Keratinocyte (primary cell): ENCODE measurements around the gene EFR3B. TPM values are rescaled to one million over a fixed set of nuclear protein-coding genes. Genes with fewer than 3 reads are reported as not detected.

Experiments used
- DNase-seq: peaks from one replicate; pipeline ENCODE4 v3.0.0-alpha.2; 2011; ENCODE audit warnings: low read depth, missing footprints, low spot score
- FAIRE-seq: peaks from 2 replicates; lab custom pipeline; 2011; peaks lifted over from hg19 to GRCh38; lab: Jason Lieb, UNC
- H2AFZ ChIP-seq: 2 replicates; pipeline ENCODE4 v1.6.0; 2012; ENCODE audit warnings: low read length, control low read depth, inconsistent platforms; ENCODE audit not compliant: control insufficient read depth
- H3K27ac ChIP-seq: 2 replicates; pipeline ENCODE4 v1.5.1; 2011; ENCODE audit warnings: low read length; ENCODE audit not compliant: control insufficient read depth, insufficient read depth
- H3K27me3 ChIP-seq: 3 replicates; pipeline ENCODE4 v1.6.0; 2011; ENCODE audit warnings: low read length; ENCODE audit not compliant: control insufficient read depth, insufficient read depth; ENCODE audit errors: extremely low read depth
- H3K36me3 ChIP-seq, 2 experiments: 2 replicates in 1 of 2; 3 replicates in 1 of 2; pipeline ENCODE4 v1.5.1; 2011; ENCODE audit warnings: low read length in 2 of 2, mild to moderate bottlenecking in 1 of 2; ENCODE audit not compliant: control insufficient read depth in 2 of 2, insufficient read depth in 2 of 2; ENCODE audit errors: extremely low read depth in 1 of 2
- H3K4me1 ChIP-seq: 3 replicates; pipeline ENCODE4 v1.5.1; 2011; ENCODE audit warnings: low read length; ENCODE audit not compliant: control insufficient read depth, insufficient read depth; ENCODE audit errors: extremely low read depth
- H3K4me2 ChIP-seq: 3 replicates; pipeline ENCODE4 v1.6.0; 2011; ENCODE audit warnings: low read depth, low read length; ENCODE audit not compliant: control insufficient read depth, insufficient read depth; ENCODE audit errors: extremely low read depth
- H3K4me3 ChIP-seq, 3 experiments: fragments of 200-600 bp in 1 of 3; sonication (generic) in 1 of 3; 2 replicates in 2 of 3; 3 replicates in 1 of 3; pipeline ENCODE4 v1.5.1; 2011 to 2016; ENCODE audit warnings: low read length in 3 of 3, mild to moderate bottlenecking in 3 of 3, control low read depth in 2 of 3, inconsistent platforms in 1 of 3, low read depth in 1 of 3, mixed read lengths in 1 of 3, mixed run types in 1 of 3, moderate library complexity in 1 of 3; ENCODE audit not compliant: control insufficient read depth in 2 of 3, insufficient read depth in 2 of 3; ENCODE audit errors: extremely low read depth in 1 of 3
- H3K79me2 ChIP-seq: 2 replicates; pipeline ENCODE4 v1.6.0; 2012; ENCODE audit warnings: low read length; ENCODE audit not compliant: control insufficient read depth, insufficient read depth
- H3K9ac ChIP-seq: 3 replicates; pipeline ENCODE4 v1.6.0; 2011; ENCODE audit warnings: low read length; ENCODE audit not compliant: control insufficient read depth, insufficient read depth; ENCODE audit errors: extremely low read depth
- H3K9me1 ChIP-seq: 3 replicates; pipeline ENCODE4 v1.6.0; 2011; ENCODE audit warnings: low read length; ENCODE audit not compliant: control insufficient read depth, insufficient read depth; ENCODE audit errors: extremely low read depth
- H3K9me3 ChIP-seq: 2 replicates; pipeline ENCODE4 v1.5.1; 2012; ENCODE audit warnings: low read depth, low read length; ENCODE audit not compliant: control insufficient read depth
- H4K20me1 ChIP-seq: 3 replicates; pipeline ENCODE4 v1.6.0; 2011; ENCODE audit warnings: low read length; ENCODE audit not compliant: control insufficient read depth, insufficient read depth; ENCODE audit errors: extremely low read depth
- EZH2 ChIP-seq: IDR thresholded peaks from one replicate; pipeline ENCODE4 v1.6.1; 2012; ENCODE audit warnings: inconsistent platforms, mild to moderate bottlenecking, low read length, moderate library complexity
- dilution Hi-C: fragments of 300-500 bp; cut with MboI; formaldehyde crosslinking; loops from one replicate; pipeline ENCODE4 v1.7.0; 2020; ENCODE audit warnings: low sequenced_read_pairs; ENCODE audit not compliant: extremely low pct_ligation_motif_present
- polyA plus RNA-seq, 5 experiments: library from polyadenylated mRNA; depleted of rRNA in 3 of 5; stranded (reverse) in 3 of 5; stranded (forward) in 1 of 5; unstranded in 1 of 5; fragments of >200 nt; gene quantifications; 1 replicate in 1 of 5; 2 replicates in 3 of 5; 3 replicates in 1 of 5; pipeline versions ENCODE4 v1.2.1 to v1.2.3, GENCODE V29; 2011 to 2012; ENCODE audit warnings: missing spikeins in 2 of 5, low read depth in 1 of 5, low replicate concordance in 1 of 5
- TF ChIP-seq, protein P1 (sequence below), 3 experiments: IDR thresholded peaks in 1 of 3; conservative IDR thresholded peaks in 1 of 3; optimal IDR thresholded peaks in 1 of 3; 2 replicates in 2 of 3; 3 replicates in 1 of 3; pipeline versions ENCODE3 to v1.5.1; 2011; ENCODE audit warnings: low read length in 3 of 3, mild to moderate bottlenecking in 3 of 3, moderate library complexity in 2 of 3, control low read depth in 1 of 3, inconsistent platforms in 1 of 3; ENCODE audit not compliant: insufficient read depth in 2 of 3; ENCODE audit errors: extremely low read depth in 1 of 3

The EFR3B gene
- polyA plus RNA-seq, 1 donor (not counting 4 experiments of a cell fraction or from before 2014, with no cell fraction given) = 0.09 TPM

DNA sequence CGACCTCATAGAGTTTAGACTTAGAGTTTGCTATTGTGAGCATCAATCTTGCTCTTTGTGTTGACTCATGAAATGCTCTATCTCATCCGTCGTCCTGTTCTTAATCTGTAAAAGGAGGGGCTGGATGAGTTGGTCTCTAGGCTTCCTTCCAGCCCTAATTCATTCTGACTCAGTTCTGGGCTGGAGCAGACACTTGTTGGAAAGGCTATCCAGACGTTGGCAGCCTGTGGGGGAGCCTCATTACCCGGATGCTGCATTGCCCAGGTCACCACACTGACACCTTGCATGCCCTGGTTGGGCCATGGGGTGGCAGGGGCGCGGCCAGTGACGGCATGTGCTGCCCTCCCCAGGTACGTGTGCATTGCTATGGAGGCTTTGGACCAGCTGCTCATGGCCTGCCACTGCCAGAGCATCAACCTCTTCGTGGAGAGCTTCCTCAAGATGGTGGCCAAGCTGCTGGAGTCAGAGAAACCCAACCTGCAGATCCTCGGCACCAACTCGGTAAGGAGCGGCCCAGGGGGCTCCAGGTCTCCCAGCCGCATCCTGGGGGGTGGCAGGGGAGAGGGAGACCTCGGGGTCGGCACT is 61.5 kb downstream of the EFR3B start:
- Histone ChIP-seq H3K9ac (no peak overlapping the region), H3K79me2 (no peaks in the 10 kb centered on the region), H3K27me3 (no peaks in the 10 kb centered on the region), H3K4me2 (no peak overlapping the region), H3K27ac (no peak overlapping the region), H3K9me3 (no peaks in the 10 kb centered on the region), H3K9me1 (no peaks in the 10 kb centered on the region), H4K20me1 (no peaks in the 10 kb centered on the region), H3K4me1 (peaks cover 24% of the 10 kb centered on the region), H3K4me3 (no peak overlapping the region), H2AFZ (no peak overlapping the region), H3K36me3 (no peaks in the 10 kb centered on the region)
- DNase-seq = peak; percentile 54
- no peak for TF ChIP-seq EZH2
- TF ChIP-seq, protein P1, sequence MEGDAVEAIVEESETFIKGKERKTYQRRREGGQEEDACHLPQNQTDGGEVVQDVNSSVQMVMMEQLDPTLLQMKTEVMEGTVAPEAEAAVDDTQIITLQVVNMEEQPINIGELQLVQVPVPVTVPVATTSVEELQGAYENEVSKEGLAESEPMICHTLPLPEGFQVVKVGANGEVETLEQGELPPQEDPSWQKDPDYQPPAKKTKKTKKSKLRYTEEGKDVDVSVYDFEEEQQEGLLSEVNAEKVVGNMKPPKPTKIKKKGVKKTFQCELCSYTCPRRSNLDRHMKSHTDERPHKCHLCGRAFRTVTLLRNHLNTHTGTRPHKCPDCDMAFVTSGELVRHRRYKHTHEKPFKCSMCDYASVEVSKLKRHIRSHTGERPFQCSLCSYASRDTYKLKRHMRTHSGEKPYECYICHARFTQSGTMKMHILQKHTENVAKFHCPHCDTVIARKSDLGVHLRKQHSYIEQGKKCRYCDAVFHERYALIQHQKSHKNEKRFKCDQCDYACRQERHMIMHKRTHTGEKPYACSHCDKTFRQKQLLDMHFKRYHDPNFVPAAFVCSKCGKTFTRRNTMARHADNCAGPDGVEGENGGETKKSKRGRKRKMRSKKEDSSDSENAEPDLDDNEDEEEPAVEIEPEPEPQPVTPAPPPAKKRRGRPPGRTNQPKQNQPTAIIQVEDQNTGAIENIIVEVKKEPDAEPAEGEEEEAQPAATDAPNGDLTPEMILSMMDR (optimal IDR thresholded peaks at IDR 0.05 in 1 of 3, IDR thresholded peaks at IDR 0.05 in 1 of 3, conservative IDR thresholded peaks at IDR 0.05 in 1 of 3; ENCODE audit: extremely low read depth in 1 of 3, insufficient read depth in 2 of 3, low read length in 3 of 3) = no peak
- dilution Hi-C loops = no loop called here
- FAIRE-seq = peak; percentile 89

DNA sequence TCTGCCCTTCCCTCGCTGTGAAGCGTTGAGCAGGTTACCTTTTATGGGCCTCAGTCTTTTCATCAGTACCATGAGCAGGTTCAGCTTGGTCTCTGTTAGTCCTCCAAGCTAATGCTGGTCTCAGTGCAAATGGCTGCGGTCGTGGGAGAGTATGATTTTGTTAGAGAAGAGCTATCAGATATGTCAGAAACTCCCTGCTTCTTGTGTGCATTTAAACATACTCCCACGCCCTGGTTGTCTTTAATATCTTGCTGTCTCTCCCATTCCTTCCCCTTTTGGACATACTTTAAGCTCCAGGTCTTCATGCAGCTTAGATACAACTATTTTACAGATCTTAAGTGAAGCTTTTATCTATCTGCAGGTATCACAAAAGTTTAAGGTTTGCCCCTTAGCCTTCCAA is 62.9 kb downstream of the EFR3B start:
- Histone ChIP-seq H3K36me3 (no peaks in the 10 kb centered on the region), H3K27me3 (no peaks in the 10 kb centered on the region), H3K4me2 (no peak overlapping the region), H3K9ac (no peak overlapping the region), H3K9me1 (no peaks in the 10 kb centered on the region), H3K4me1 (peaks cover 24% of the 10 kb centered on the region), H4K20me1 (no peaks in the 10 kb centered on the region), H3K9me3 (no peaks in the 10 kb centered on the region), H3K4me3 (no peak overlapping the region), H2AFZ (no peak overlapping the region), H3K27ac (peak overlapping the region; percentile 26), H3K79me2 (no peaks in the 10 kb centered on the region)
- FAIRE-seq (no peak), DNase-seq (no peak)
- TF ChIP-seq, protein P1 (optimal IDR thresholded peaks at IDR 0.05 in 1 of 3, IDR thresholded peaks at IDR 0.05 in 1 of 3, conservative IDR thresholded peaks at IDR 0.05 in 1 of 3; ENCODE audit: extremely low read depth in 1 of 3, insufficient read depth in 2 of 3, low read length in 3 of 3) = no peak
- no peak for TF ChIP-seq EZH2
- dilution Hi-C loops = no loop called here
